Bronchus fibroblast of lung (primary cell): ENCODE results near the gene DUSP12. TPM values are rescaled to one million over a fixed set of nuclear protein-coding genes. Genes with fewer than 3 reads are reported as not detected.

Experiments used
- total RNA-seq: library from RNA; depleted of rRNA; stranded (reverse); fragments of >200 nt; gene quantifications from 2 replicates; pipeline ENCODE4 v1.2.3, GENCODE V29; 2015

Gene DUSP12
- total RNA-seq: 27.1 and 30.9 TPM in 2 replicates

DNA sequence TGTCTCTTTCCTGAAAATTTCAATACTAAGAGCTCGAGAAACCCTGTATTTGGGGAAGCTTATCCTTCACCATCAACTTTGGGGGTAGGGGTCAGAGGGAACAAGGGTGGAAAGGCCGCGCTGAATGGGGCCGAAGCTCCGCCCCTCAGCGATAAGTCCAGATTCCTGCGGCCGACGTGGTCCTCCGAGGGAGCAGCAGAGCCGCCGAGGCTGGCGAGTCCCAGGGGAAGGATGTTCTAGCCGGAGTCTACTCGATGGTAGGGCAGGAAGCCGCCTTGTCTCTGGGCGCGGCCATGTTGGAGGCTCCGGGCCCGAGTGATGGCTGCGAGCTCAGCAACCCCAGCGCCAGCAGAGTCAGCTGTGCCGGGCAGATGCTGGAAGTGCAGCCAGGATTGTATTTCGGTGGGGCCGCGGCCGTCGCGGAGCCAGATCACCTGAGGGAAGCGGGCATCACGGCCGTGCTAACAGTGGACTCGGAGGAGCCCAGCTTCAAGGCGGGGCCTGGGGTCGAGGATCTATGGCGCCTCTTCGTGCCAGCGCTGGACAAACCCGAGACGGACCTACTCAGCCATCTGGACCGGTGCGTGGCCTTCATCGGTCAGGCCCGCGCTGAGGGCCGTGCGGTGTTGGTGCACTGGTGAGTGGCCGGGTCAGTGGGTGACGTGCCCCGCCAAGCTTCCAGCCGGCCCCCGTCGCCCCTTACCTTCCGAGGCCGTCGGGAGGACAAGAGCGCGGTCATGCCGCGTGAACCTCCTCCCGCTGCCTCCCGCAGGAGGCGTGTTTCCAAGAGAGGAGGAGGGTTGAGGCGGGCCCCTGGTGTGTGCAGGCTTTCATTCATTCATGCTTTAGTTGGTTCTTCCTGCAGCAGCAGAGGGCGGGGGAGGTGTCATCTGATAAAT, at the start of gene DUSP12:
Gene DUSP12, plus strand, starts transcription at position 278 of the 899 bp plus-strand sequence. Its CDS starts 16 bp downstream, at position 294.

GRCh38 chr1:161706482-161707347, 42.9 kb upstream of the DUSP12 start, which contains the start of gene FCRLA:
FCRLA (plus strand) TSS chr1:161707229; CDS start chr1:161707265, 36 bp downstream.

GRCh38 chr1:161720956-161721737, 28.4 kb upstream of the DUSP12 start, which contains the start of gene FCRLB:
FCRLB (plus strand) TSS chr1:161721544; CDS start chr1:161722673, 1,129 bp downstream.

GRCh38 chr1:161766102-161766981, 16.8 kb downstream of the DUSP12 start, which contains the start of gene ATF6:
ATF6 (plus strand) TSS chr1:161766320; CDS start chr1:161766361, 41 bp downstream.

Other genes starting within 250 kb of the DUSP12 start
- gene FCGR2A, start 244.3 kb upstream of the DUSP12 start, total RNA-seq: not detected in 2 replicates
- under 0.01 TPM in 1 of 2 replicates, not detected in the other for gene HSPA6, start 225.2 kb upstream of the DUSP12 start, total RNA-seq
- gene FCGR3A, start 200.0 kb upstream of the DUSP12 start, total RNA-seq: not detected in 2 replicates
- gene FCGR3B, start 118.6 kb upstream of the DUSP12 start, total RNA-seq: not detected in 2 replicates
- not detected in 2 replicates for gene FCGR2B, start 86.6 kb upstream of the DUSP12 start, total RNA-seq
- 0.15 and 0.34 TPM in 2 replicates for gene FCRLA, start 42.6 kb upstream of the DUSP12 start, total RNA-seq
- 2.1 and 2.4 TPM in 2 replicates for gene FCRLB, start 28.2 kb upstream of the DUSP12 start, total RNA-seq
- 14.9 and 17.8 TPM in 2 replicates for gene ATF6, start 16.5 kb downstream of the DUSP12 start, total RNA-seq